ENCODE data around the gene COL9A1. TPM values are rescaled to one million over a fixed set of nuclear protein-coding genes. Genes with fewer than 3 reads are reported as not detected.

Gene COL9A1
- polyA plus RNA-seq, 1 of the 3 experiments (the other 2 are of a cell fraction): 0.05 TPM

DNA sequence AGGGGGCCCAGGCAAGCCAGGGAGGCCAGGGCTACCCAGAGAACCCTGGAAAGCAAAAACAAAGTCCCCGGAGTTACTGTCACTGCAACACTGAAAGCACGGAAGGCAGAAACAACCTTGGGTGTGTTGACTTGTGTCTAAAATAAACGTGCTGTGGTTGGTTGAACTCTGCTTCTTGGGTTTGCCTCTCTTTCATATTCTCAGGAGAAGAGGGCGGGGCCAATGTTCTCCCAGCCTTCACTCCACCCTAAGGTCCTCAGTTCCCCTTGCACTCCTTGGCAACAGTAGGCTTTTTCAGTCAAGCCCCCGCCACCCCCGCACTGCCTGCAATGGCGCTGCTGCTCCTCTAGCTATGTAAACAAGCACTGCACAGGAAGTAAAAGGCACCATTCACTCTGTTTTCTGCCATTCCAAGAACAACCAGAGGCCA lies 60.9 kb downstream of the COL9A1 start:
- H3K4me2 ChIP-seq: no peak overlapping the region
- H3K9ac ChIP-seq: no peak overlapping the region

DNA sequence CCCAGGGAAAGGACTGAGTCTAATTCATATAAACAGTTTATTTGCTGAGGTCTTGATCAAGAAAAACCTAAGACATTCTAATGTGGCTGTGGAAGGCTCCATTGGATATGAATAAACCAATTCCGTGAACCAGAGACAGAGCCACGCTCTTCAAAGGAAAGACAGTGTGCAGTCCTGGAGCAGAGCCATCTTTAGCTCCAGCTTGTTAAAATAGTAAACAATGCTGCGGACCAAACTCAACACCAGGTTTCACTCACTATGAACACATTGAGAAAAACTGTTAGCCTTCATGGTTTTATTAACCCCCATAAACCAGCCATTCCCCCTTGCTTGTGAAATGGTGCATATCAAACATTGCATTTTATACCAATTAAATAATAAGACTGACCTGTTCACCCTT lies 61.9 kb downstream of the COL9A1 start:
- ChIA-PET POLR2A (no interaction called here), CTCF (interaction anchor here (0.9 to 2.7 kb wide), 5 partner anchors 11 to 131 kb away, joined by 3 to 16 read pairs (median 4); no protein-coding TSS in a partner anchor)

More for the DNA sequence above, 60.9 kb downstream of the COL9A1 start:
- ChIA-PET CTCF (interaction anchor here (0.5 to 1.6 kb wide), 3 partner anchors 9 to 407 kb away, joined by 3 to 5 read pairs (median 4); no protein-coding TSS in a partner anchor), POLR2A (no interaction called here)
- Histone ChIP-seq H3K79me2 (ENCODE audit: insufficient read depth) (no peaks in the 10 kb centered on the region), H2AFZ (ENCODE audit: low read depth) (no peak overlapping the region), H3F3A (replicated peaks; ENCODE audit: insufficient read depth) (no peaks in the 10 kb centered on the region), H3K36me3 (replicated peaks in 1 of 2; ENCODE audit: control insufficient read depth in 1 of 2, insufficient read depth in 2 of 2, low read length in 1 of 2) (no peaks in the 10 kb centered on the region), H3K27ac (ENCODE audit: low read depth in 2 of 2, low read length in 1 of 2) (no peak overlapping the region), H3K27me3 (ENCODE audit: insufficient read depth) (no peaks in the 10 kb centered on the region; the same call in 1 of the 2 replicates), H3K4me3 (ENCODE audit: low read depth in 2 of 2, low read length in 1 of 2) (no peak overlapping the region), H3K9me2 (no peaks in the 10 kb centered on the region), H3K9me3 (no peaks in the 10 kb centered on the region), H4K20me1 (ENCODE audit: insufficient read depth) (no peaks in the 10 kb centered on the region), H3K4me1 (ENCODE audit: control insufficient read depth in 1 of 2, insufficient read depth in 2 of 2, low read depth in 1 of 2, low read length in 1 of 2) (no peaks in the 10 kb centered on the region)
- WGBS (ENCODE audit: low lambda C conversion rate): 56% methylated on average over 7 of the region's 7 CpGs
- DNase-seq: no peak
- TF ChIP-seq GABPA (IDR thresholded peaks at IDR 0.05; ENCODE audit: low read depth) (no peak), MEF2A (IDR thresholded peaks at IDR 0.05; ENCODE audit: borderline replicate concordance, low read depth) (no peak), YY1 (IDR thresholded peaks at IDR 0.05; ENCODE audit: low read depth) (no peak), ELF1 (IDR thresholded peaks at IDR 0.05) (no peak), MXI1 (IDR thresholded peaks at IDR 0.05; ENCODE audit: low read depth, low read length) (no peak), RFX5 (IDR thresholded peaks at IDR 0.05; ENCODE audit: low read length) (no peak), SMC3 (IDR thresholded peaks at IDR 0.05; ENCODE audit: low read depth, low read length) (no peak), RAD21 (IDR thresholded peaks at IDR 0.05; ENCODE audit: low read length) (no peak), SIN3A (IDR thresholded peaks at IDR 0.05; ENCODE audit: borderline replicate concordance, low read depth, low read length) (no peak), NFIC (IDR thresholded peaks at IDR 0.05; ENCODE audit: borderline replicate concordance) (no peak)
- TF ChIP-seq, protein P1, sequence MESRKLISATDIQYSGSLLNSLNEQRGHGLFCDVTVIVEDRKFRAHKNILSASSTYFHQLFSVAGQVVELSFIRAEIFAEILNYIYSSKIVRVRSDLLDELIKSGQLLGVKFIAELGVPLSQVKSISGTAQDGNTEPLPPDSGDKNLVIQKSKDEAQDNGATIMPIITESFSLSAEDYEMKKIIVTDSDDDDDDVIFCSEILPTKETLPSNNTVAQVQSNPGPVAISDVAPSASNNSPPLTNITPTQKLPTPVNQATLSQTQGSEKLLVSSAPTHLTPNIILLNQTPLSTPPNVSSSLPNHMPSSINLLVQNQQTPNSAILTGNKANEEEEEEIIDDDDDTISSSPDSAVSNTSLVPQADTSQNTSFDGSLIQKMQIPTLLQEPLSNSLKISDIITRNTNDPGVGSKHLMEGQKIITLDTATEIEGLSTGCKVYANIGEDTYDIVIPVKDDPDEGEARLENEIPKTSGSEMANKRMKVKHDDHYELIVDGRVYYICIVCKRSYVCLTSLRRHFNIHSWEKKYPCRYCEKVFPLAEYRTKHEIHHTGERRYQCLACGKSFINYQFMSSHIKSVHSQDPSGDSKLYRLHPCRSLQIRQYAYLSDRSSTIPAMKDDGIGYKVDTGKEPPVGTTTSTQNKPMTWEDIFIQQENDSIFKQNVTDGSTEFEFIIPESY (IDR thresholded peaks at IDR 0.05; ENCODE audit: borderline replicate concordance, low read depth): no peak
- TF ChIP-seq, protein P2, sequence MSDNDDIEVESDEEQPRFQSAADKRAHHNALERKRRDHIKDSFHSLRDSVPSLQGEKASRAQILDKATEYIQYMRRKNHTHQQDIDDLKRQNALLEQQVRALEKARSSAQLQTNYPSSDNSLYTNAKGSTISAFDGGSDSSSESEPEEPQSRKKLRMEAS (IDR thresholded peaks at IDR 0.05; ENCODE audit: low read depth): no peak
- TF ChIP-seq, protein P3, sequence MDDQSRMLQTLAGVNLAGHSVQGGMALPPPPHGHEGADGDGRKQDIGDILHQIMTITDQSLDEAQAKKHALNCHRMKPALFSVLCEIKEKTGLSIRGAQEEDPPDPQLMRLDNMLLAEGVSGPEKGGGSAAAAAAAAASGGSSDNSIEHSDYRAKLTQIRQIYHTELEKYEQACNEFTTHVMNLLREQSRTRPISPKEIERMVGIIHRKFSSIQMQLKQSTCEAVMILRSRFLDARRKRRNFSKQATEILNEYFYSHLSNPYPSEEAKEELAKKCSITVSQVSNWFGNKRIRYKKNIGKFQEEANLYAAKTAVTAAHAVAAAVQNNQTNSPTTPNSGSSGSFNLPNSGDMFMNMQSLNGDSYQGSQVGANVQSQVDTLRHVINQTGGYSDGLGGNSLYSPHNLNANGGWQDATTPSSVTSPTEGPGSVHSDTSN (IDR thresholded peaks at IDR 0.05): no peak

More for the DNA sequence above, 61.9 kb downstream of the COL9A1 start:
- DNase-seq: no peak
- 82% methylated on average over 3 of the region's 3 CpGs for WGBS (ENCODE audit: low lambda C conversion rate)
- Histone ChIP-seq H3K27ac (ENCODE audit: low read depth in 2 of 2, low read length in 1 of 2) (no peak overlapping the region), H3K4me2 (no peak overlapping the region), H3K36me3 (replicated peaks in 1 of 2; ENCODE audit: control insufficient read depth in 1 of 2, insufficient read depth in 2 of 2, low read length in 1 of 2) (no peaks in the 10 kb centered on the region), H3K79me2 (ENCODE audit: insufficient read depth) (no peaks in the 10 kb centered on the region), H3K9ac (no peak overlapping the region), H3K27me3 (ENCODE audit: insufficient read depth) (no peaks in the 10 kb centered on the region; the same call in 1 of the 2 replicates), H3K9me2 (no peaks in the 10 kb centered on the region), H3K4me3 (ENCODE audit: low read depth in 2 of 2, low read length in 1 of 2) (no peak overlapping the region), H3K4me1 (ENCODE audit: control insufficient read depth in 1 of 2, insufficient read depth in 2 of 2, low read depth in 1 of 2, low read length in 1 of 2) (no peaks in the 10 kb centered on the region), H3F3A (replicated peaks; ENCODE audit: insufficient read depth) (no peaks in the 10 kb centered on the region), H2AFZ (ENCODE audit: low read depth) (no peak overlapping the region), H3K9me3 (no peaks in the 10 kb centered on the region), H4K20me1 (ENCODE audit: insufficient read depth) (no peaks in the 10 kb centered on the region)
- no peak for TF ChIP-seq CHD2 (IDR thresholded peaks at IDR 0.05; ENCODE audit: low read length, partially characterized antibody)
- TF ChIP-seq MXI1 (IDR thresholded peaks at IDR 0.05; ENCODE audit: low read depth, low read length): no peak
- TF ChIP-seq SIN3A (IDR thresholded peaks at IDR 0.05; ENCODE audit: borderline replicate concordance, low read depth, low read length): no peak
- TF ChIP-seq TAF1 (IDR thresholded peaks at IDR 0.05; ENCODE audit: borderline replicate concordance, low read depth, low read length): no peak
